ENCODE data around the gene DNM2.
"Not testable (repeated sequence)": the region's sequence is repeated elsewhere in the genome, so short reads cannot be mapped to it uniquely, and the experiment has no call there.

The DNM2 gene

DNA sequence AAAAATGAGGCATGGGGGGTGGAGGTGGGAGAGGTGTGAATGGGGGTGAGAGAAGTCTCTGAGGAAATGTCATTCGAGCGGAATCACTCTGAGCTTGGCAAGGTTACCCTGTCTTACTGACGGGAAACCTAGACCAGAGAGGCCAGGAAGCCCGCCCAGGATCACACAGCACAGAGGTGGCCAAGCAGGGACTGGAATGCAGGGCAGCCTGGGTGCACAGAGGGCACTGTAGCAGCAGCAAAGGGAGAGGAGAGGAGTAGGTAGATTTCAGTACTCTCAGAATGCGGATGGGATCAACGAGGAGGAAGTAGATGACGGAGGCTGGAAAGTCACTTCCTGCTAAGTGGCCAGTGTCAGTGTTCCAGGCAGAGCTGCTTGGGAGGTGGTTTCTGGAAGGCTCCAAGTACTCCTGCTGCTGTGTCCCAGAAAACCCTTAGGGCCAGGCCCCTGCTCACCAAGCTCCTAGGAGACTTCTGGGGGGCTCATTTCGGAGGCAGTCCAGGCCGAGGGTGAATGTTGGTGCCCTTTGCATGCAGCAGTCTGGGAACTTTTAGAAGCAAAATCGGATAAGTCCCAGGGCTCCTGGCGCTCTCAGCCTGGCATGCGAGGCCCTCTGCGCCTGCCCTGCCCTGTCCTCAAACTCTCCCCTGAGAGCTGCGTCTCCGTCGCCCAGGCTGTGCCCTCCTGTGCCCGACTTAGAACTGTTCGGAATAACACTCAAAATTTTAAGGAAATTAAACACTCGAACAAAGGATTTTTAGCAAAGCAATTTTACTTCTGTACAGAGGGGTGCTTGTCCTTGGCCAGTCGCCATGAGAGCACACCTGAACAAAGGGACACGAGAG is 33.5 kb downstream of the DNM2 start:
- no peak for DNase-seq (ENCODE audit: low read depth in 2 of 2)

DNA sequence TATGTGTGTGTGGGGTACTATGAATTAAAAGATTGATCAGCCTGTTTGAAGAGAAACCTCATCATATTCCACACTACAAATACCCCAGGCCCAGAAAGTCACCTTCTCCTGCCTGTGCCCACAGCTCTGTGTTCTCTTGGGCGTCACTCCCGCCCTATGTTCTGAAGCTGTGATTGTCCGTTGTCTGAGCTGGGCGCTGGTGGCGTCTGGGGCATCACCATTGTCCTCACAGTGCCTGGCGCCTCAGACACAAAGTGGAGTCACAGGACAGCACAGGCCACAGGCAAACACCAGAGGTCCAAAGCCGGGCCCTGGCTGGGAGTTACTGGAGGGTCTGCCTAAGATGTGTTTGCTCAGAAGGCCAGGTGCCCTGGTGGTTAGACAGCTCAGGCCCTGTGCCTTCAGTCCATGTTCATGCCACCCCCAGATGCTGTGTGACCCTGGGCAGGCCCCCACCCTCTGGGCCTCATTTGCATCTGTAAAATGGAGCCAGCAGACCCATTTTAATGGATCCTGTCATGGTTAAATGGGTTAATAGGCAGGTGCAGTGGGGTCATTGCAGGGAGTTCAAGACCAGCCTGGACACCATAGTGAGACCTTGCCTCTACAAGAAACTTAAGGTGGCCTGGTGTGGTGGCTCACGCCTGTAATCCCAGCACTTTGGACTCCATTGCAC is 34.5 kb downstream of the DNM2 start:
- DNase-seq (ENCODE audit: low read depth in 2 of 2) = no peak

DNA sequence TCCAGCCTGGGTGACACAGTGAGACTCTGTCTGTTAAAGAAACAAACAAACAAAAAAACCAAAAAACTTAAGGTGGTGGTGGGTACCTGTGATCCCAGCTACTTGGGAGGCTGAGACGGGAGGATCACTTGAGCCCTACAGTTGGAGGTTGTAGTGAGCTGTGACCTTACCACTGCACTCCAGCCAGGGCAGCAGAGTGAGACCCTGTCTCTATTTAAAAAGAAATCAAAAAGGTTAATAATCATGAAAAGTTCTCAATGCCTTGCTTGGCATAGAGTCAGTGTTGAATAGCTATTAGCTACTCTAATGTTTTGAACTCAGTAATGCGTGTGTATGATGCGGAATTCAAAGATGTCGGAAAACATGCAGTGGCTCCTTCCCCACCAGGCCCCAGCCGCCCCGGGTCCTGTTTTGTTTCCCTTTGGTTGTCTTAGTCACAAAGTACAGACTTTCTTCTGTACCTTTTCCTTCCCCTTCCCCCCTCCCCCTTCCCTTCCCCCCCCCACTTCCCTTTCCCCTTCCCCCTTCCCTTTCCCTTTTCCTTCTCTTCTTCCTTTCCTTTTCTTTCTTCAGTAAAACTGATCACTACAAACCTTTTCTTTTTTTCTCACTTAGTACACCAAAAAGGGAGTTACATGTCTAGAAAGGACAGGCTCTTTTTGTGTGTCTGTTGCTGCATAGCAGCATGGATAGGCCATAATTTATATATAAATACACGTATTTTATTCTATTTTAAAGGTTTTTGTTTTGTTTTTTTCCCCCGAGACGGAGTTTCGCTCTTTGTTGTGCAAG is 35.2 kb downstream of the DNM2 start:
- DNase-seq (ENCODE audit: low read depth in 2 of 2) = no peak

DNA sequence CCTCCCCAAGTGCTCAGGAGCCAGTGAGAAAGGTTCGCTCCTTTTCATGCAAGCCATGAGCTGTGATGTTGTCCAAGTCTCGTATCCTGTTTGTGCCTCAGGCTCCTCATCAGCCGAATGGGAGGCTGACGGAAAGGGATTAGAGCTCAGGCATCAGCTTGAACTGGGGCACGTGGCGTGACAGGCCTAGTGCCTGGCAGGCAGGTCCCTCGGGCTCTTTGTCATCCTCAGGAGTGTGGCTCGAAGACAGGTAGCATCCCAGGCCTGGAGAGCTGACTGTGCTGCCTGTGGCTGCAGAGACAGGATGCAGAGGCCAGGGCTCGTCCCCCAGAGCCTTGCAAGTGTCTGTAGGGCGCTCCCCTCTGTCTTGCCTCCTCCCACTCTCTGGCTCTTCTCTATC is 38.5 kb downstream of the DNM2 start:
- DNase-seq (ENCODE audit: low read depth in 2 of 2) = no peak

DNA sequence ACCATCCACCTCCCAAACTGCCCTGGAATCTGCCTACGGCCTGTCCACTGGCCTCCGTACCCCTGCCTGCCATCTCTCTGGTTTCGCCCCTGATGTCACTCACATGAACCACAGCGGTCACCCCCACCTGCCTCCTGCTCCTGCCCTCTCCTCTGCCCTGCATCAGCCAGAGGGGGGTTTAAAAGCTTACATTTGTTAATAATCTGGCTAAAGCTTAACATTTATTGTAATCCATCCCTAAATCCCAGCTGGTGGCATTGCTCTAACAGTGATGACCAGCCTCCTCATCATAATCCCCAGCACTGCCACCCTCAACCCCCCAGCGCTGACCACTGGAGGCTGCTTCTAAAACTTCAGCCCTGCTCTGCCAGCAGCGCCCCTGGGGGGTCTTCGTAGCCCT is 38.9 kb downstream of the DNM2 start:
- DNase-seq (ENCODE audit: low read depth in 2 of 2) = no peak

DNA sequence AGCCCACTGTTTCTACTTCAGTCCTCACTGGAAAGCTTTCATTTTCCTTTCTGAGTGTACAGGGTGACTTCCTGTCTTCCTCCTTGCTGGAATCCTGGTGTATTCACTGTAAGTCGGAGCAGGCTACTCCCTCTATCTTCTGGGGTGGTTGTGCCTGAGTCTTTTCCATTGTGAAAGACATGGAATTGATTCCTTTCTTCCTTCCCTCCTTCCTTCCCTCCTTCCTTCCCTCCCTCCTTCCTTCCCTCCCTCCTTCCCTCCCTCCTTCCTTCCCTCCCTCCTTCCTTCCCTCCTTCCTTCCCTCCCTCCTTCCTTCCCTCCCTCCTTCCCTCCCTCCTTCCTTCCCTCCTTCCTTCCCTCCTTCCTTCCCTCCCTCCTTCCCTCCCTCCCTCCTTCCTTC is 40.2 kb downstream of the DNM2 start:
- not testable (repeated sequence) for DNase-seq (ENCODE audit: low read depth in 2 of 2)

DNA sequence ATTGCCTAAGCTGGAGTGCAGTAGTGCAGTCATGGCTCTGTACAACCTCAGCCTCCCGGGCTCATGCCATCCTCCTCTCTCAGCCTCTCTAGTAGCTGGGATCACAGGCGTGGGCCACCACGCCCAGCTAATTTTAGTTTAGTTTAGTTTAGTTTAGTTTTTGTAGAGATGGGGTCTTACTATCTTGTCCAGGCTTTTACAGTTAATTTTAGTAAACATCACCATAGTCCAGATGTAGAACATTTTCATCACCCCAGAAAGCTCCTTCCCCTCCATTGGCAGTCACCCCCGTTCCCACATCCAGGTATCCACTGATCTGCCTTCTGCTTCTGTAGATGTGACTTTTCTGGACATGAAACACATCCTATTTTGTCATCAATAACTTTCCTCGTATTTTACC is 41.1 kb downstream of the DNM2 start:
- no peak for DNase-seq (ENCODE audit: low read depth in 2 of 2)

DNA sequence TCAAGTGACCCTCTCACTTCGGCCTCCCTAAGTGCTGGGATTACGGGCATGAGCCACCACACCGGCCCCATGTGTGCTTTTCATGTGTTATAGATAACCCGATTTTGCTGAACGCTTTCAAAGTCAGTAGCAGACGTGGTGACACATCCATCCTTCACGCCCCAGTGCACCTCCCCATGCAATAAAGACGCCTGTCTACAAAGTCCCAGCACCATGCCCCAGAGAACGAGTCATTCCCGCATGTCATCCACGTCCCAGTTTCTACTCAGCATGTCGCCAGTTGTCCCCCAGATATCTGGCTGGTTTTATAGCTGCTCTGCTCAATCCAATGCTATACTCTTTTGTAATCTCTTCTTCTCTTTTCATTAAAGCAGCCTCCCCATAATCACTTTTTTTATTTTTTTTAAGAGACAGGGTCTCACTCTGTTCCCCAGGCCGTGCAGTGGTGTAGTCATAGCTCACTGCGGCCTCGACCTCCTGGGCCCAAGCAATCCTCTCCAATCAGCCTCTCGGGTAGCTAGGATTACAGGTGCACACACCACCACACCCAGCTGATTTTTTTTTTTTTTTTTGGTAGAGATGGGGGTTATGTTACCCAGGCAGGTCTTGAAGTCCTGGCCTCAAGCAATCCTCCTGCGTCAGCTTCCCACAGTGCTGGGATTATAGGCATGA is 42.5 kb downstream of the DNM2 start:
- DNase-seq (ENCODE audit: low read depth in 2 of 2) = no peak

DNA sequence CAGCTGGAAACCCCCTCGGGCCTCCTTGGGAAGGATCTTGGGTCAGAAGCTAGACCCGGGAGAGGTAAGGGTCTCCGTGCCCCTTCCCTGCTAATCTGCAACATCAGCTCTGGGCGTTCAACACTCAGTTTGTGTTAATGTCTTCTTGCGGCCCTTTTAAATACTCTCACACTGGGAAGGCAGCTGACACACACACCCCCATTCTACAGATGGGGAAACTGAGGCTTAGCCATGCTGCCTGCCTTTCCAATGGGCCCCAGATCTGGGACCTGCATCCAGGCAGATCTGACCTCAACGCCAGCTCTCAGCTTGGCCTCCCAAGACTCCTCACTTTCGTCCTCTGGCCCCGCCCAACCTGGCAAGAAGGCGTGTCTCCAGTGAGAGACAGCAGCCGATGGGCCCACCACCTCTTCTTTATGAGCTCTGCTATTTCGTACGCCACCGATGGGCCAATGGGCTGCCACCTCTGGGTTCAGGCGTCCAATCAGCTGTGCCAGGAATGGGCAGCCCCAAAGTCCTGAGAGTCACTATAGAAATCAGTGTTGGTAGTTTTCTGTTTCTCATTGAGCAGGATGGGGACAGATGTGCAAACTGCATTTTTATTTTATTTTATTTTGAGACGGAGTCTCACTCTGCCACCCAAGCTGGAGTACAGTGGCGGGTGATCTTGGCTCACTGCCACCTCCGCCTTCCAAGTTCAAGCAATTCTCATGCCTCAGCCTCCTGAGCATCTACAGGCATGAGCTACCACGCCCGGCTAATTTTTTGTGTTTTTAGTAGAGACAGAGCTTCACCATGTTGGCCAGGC is 43.8 kb downstream of the DNM2 start:
- no peak for DNase-seq (ENCODE audit: low read depth in 2 of 2)

DNA sequence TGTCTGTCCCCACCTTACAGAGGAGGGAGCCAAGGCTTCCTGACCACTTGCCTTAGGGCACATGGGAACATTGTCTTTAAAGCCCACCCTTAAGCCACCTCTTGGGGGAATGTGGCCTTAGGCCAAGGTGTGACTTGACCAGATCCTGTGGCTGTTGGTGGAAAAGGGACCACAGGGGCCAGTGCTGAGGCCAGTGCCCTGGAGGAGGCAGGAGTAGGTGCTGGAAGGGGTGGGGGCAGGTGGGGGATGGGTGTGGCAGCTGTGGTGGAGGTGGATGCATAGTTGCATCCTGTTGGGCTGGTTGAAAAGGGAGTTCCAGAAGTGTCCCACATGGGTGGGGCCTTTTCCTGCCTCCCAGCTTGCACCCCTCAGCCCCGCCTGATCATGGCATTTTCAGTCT is 44.8 kb downstream of the DNM2 start:
- no peak for DNase-seq (ENCODE audit: low read depth in 2 of 2)

DNA sequence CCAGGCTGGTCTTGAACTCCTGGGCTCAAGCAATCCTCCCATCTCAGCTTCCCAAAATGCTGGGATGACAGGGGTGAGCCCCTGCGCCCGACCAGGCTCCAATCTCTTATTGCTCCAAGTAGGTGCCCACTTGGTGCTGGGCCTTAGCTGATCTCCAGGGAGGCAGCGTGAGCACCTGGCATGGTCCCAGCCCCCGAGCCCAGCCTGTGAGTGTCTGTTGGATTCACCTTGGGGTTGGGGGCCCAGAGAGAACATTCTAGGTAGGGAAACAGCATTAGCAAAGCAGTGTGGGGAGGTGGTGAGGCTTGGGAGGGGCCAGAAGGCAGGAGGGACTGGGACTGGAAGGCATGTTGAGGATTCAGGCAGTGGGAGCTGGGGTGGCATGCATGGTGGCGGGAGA is 45.5 kb downstream of the DNM2 start:
- no peak for DNase-seq (ENCODE audit: low read depth in 2 of 2)

DNA sequence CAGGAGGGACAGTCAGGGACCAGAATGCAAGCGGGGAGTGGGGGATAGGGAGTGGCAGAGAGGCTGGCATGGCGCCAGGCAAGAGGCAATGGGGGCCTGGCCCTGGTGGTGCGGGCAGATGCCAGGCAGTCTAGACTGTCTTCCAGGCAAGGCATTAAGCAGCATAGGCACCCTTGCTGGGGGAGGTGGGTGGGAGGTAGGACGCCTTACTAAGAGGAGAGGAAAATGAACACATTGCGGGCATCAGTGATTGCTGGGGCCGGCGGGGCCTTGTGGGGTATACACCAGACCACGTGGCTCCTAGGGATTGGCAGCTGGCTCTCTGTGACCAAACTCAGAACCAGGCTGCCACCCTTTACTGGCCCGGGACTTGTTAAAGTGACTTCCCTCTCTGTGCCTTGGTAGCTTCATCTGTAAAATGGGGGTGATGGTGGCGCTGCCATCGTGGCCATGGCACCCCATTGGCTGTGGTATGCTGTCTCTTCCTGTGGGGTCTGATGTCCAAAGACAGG is 46.0 kb downstream of the DNM2 start:
- no peak for DNase-seq (ENCODE audit: low read depth in 2 of 2)

DNA sequence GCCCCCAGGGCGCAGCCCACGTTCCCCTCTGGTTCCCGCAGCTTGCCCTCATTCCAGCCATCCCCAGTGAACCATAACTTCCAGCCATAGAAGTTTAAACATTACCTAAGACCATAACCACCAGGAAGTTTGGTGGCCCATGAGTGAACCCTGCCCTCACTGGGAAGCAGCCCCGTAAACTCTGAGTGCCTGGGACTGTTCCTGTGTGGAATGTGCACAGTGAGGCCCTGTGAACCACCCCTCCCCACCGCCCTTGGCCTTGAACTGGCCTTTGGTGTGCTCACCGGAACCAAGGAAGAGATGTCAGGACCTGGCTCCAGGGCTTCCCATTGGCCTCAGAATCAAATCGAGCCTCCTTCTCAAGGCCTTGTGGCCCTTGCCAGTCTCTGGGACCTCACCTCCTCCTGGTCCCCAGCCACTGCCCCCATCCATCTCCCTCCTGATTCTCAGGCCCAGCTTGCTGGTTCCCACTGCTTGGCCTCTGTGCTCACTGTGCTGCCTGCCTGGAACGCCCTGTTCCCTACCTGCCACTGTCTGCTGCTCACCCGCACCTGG is 46.5 kb downstream of the DNM2 start:
- no peak for DNase-seq (ENCODE audit: low read depth in 2 of 2)

DNA sequence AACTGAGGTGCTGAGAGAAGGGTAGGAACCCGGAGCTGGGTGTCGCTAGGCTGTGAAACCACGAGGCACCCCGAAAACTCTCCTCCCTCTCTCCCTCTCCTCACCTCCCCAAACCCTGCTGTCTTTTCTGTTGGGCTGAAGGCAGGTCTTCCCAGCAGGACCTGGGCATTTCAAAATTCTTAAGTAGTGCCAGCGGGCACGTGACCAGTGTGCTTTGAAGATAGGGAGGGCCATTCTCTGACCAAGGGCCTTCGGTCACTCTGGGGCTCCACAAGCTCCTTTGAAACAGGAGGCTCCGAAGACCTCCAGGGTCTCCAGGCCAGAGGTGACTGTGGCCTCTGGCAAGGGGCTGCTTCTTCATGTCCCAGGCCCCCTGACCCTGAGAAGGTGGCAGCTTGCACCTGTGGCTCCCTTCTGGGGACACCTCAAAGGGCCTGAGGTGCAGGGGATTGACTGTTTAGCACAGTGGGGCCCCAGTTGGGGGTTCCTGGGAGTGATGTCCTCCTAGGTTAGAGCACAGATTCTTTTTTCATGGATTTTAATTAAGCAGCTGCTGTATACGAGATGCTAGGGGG is 48.3 kb downstream of the DNM2 start:
- no peak for DNase-seq (ENCODE audit: low read depth in 2 of 2)

DNA sequence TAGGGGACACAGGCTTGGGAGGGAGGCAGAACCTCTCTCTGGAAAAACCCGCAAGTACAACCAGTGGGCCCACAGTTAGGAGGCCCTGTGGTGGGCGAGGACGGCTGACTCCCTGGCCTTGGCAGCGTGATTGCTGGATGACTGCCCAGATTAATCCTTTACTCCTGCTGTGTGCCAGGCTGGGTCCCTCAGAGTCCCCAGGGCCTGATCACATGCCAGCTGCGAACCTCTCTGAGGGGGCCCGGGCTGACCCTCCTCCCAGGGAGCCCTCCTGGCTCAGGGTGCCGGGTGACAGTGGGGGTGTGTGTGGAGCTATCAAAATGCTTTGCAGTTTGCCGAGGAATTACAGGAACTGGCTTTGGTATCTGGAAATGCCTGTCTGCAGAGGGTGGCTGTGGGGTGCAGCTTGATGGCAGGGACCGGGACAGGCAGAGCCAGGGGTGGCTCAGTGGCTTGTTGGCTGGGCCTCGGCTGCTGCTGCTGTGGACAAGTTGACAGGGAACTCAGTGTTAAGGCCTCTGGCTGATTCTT is 48.9 kb downstream of the DNM2 start:
- DNase-seq (ENCODE audit: low read depth in 2 of 2) = no peak

DNA sequence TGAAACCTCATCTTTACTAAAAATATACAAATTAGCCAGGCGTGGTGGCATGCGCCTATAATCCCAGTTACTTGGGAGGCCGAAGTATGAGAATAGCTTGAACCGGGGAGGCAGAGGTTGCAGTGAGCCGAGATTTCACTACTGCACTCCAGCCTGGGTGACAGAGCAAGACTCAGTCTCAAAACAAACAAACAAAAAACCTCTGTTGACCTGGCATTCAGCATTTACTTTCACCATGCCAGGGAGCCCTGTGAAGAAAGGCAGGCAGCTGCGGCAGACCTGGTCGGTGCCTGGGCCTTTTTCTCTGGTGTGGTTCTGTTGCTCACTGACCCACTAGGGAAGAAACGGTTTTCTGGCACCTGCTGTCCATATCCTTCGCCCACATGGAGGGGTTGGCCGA is 49.8 kb downstream of the DNM2 start:
- DNase-seq (ENCODE audit: low read depth in 2 of 2) = no peak

DNA sequence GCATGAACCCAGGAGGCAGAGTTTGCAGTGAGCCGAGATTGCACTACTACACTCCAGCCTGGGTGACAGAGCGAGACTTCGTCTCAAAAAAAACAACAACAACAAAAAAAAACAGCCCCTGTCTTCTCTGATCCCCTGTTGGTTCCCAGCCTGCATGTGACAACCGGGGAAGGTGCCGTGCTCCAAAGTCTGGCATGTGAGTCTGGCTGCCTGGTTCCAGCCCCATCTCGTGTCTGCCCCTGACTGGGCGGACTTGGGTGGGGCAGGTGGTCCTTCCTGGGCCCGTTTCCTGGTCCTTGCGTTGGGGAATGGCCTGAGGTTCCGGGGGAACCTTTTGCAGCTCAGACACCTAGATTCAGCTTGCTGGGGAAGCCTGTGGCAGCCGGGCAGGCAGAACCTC is 50.5 kb downstream of the DNM2 start:
- DNase-seq (ENCODE audit: low read depth in 2 of 2) = no peak

DNA sequence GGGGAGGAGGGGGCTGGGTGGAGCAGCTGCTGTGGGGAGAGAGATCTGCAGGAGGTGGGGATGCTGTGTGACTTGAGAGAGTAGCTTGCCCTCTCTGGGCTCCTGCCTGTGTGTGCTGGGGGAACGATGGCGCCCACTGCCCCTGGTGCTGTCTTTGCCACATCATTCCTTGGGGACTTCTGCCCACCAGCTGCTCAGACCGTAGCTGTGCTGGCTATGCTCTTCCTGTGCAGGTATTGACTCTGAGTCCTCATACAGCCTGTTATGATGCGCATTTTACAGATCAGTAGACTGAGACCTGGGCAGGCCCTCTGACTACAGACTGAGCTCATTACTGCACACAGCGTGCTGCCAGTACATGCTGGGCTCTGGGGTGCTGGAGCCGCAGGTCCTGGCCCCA is 51.1 kb downstream of the DNM2 start:
- no peak for DNase-seq (ENCODE audit: low read depth in 2 of 2)

DNA sequence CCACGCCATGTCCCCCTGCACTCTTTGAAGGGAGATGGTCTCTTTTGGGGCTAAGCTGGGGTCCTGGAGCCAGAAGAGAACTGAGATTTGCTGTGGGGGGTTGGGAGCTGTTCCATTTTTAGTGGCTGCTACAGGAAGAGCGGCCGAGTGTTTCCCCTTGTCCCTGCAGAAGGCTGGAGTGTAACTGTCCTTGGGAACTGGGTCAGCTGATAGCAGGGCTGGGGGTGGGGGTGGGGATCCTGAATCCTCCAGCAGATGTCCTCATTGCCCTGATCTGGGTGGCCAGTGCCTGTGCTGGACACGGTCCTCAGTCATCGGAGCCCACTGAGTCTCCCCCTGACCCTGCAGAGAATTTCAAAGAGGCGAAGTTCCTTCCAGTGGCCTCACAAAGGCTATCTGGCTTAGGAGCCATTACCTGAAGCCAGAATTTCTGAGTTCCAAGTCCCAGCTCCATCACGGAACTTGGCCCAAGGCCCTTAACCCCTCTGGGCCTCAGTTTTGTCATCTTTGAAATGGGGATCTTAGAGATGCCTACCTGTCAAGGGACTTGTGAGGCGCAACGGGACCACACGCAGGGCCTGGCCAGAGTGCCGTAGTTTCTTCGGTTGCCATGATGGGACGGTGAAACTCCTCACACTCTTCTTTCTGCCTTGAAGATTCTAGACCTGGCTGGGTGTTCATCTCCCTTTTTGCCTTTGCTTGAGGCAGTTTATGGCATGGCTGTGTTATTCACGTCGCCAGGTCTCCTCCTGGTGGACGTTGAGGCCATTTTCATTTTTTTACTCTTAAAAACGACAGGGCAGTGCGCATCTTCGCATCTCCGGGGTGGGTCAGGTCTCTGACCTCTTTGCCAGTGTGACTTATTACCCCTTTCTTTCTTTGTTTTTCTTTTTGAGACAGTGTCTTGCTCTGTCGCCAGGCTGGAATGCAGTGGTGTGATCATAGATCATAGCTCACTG is 51.9 kb downstream of the DNM2 start:
- DNase-seq (ENCODE audit: low read depth in 2 of 2) = no peak

Measured in stimulated activated CD8-positive, alpha-beta memory T cell treated with anti-CD3 and anti-CD28 coated beads, Interleukin-2, amount 100 ng/mL, for 48 hours (primary cell).